Coronary artery (tissue), 2 donors: Measurements from ENCODE around the gene WDR17.

Source experiments
- DNase-seq: peaks from one replicate; pipeline ENCODE4 v3.0.0-alpha.2; 2017; ENCODE audit warnings: low spot score
- H3K27ac ChIP-seq, 2 donors: fragments of 200-600 bp; sonication (generic); one replicate each; pipeline ENCODE4 v1.5.1; 2016 to 2019
- H3K4me3 ChIP-seq: fragments of 200-600 bp; sonication (generic); 2 replicates; pipeline ENCODE4 v1.5.1; 2016; ENCODE audit warnings: mild to moderate bottlenecking, moderate library complexity
- CTCF ChIP-seq: fragments of 200-600 bp; sonication (generic); IDR thresholded peaks from one replicate; pipeline ENCODE4 v1.5.1; 2019; ENCODE audit warnings: antibody characterized with exemption

Gene WDR17

GRCh38 chr4:176153124-176153523 is 87.5 kb downstream of the WDR17 start:
- no peak for TF ChIP-seq CTCF
- H3K27ac ChIP-seq: no peak overlapping the region
- DNase-seq: no peak
- H3K4me3 ChIP-seq: no peak overlapping the region

GRCh38 chr4:176156656-176157055 is 91.0 kb downstream of the WDR17 start:
- no peak overlapping the region for H3K4me3 ChIP-seq
- DNase-seq: no peak
- TF ChIP-seq CTCF: no peak
- H3K27ac ChIP-seq: no peak overlapping the region

- H3K27ac ChIP-seq: no peak overlapping the region
Observed at GRCh38 chr4:176163041-176163440, 97.4 kb downstream of the WDR17 start.

GRCh38 chr4:176185051-176185450 is 119.4 kb downstream of the WDR17 start:
- DNase-seq: no peak
- Histone ChIP-seq H3K4me3 (no peak overlapping the region), H3K27ac (peak overlapping the region; percentile 55 to 64)
- TF ChIP-seq CTCF: no peak

More at GRCh38 chr4:176163041-176163440, 97.4 kb downstream of the WDR17 start:
- DNase-seq: no peak
- TF ChIP-seq CTCF: no peak
- no peak overlapping the region for H3K4me3 ChIP-seq

GRCh38 chr4:176186067-176186466 is 120.4 kb downstream of the WDR17 start:
- H3K4me3 ChIP-seq: no peak overlapping the region
- no peak for TF ChIP-seq CTCF
- no peak for DNase-seq
- H3K27ac ChIP-seq: peak overlapping the region; percentile 55 to 73

- Histone ChIP-seq H3K4me3 (no peak overlapping the region), H3K27ac (peak overlapping the region; percentile 55 to 73)
- TF ChIP-seq CTCF: no peak
- no peak for DNase-seq
Observed at GRCh38 chr4:176186671-176187395, 121.2 kb downstream of the WDR17 start.

GRCh38 chr4:176187624-176188023 is 122.0 kb downstream of the WDR17 start:
- no peak for TF ChIP-seq CTCF
- no peak for DNase-seq
- Histone ChIP-seq H3K4me3 (no peak overlapping the region), H3K27ac (peak overlapping the region; percentile 55 to 73)
